ENCODE data around the gene LRBA.

DNA sequence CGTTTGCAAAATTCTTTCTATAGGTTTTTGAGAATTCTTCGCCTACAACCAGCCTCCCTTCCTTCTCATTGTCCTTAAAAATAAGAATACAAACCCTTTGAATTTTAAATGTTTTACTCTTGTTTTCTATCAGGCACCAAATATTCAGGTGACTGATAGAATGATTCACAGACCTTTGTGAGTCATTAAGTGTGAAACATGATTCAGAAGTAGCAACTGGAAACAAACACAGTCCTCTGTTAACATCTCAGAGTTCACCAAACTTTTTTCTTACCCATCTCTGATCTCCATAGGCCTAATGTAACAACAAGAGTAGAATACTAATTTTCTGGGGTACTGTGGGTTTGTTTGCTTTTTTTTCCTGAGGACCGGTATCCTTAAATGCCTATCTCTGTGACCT is 496.5 kb downstream of the LRBA start:
- TF ChIP-seq CTCF (IDR thresholded peaks at IDR 0.05) (no peak), POLR2A (IDR thresholded peaks at IDR 0.05) (no peak)
